GM21737 (cell line): ENCODE results near the gene SENP1.

Source experiments
- ATAC-seq: cut with Tn5 transposase; IDR thresholded peaks from one replicate; pipeline ENCODE4 v1.9.1; 2021; ENCODE audit warnings: mild to moderate bottlenecking, moderate library complexity; ENCODE audit not compliant: unreplicated experiment

Gene SENP1

GRCh38 chr12:48068457-48068856 lies 37.4 kb downstream of the SENP1 start:
- no peak for ATAC-seq

- ATAC-seq, result no peak
These were observed 38.5 kb downstream of the SENP1 start for GRCh38 chr12:48067250-48067938.

GRCh38 chr12:48065041-48065440 lies 40.8 kb downstream of the SENP1 start:
- ATAC-seq, result no peak

- no peak for ATAC-seq
These were observed 42.3 kb downstream of the SENP1 start for GRCh38 chr12:48063530-48063929.

GRCh38 chr12:48061938-48062719 lies 43.8 kb downstream of the SENP1 start:
- no peak for ATAC-seq

- ATAC-seq, result no peak
These were observed 45.4 kb downstream of the SENP1 start for GRCh38 chr12:48060474-48060873.

GRCh38 chr12:48058771-48059170 lies 47.1 kb downstream of the SENP1 start:
- ATAC-seq, result no peak

- no peak for ATAC-seq
These were observed 50.7 kb downstream of the SENP1 start for GRCh38 chr12:48054955-48055821.

- ATAC-seq, result no peak
These were observed 52.0 kb downstream of the SENP1 start for GRCh38 chr12:48053883-48054282.

- ATAC-seq, result no peak
These were observed 52.8 kb downstream of the SENP1 start for GRCh38 chr12:48053122-48053521.

- no peak for ATAC-seq
These were observed 54.2 kb downstream of the SENP1 start for GRCh38 chr12:48051681-48052080.

GRCh38 chr12:48050174-48050573 lies 55.7 kb downstream of the SENP1 start:
- ATAC-seq, result no peak

- no peak for ATAC-seq
These were observed 59.8 kb downstream of the SENP1 start for GRCh38 chr12:48045965-48046518.

- ATAC-seq, result no peak
These were observed 60.6 kb downstream of the SENP1 start for GRCh38 chr12:48045061-48045846.

GRCh38 chr12:48044396-48044795 lies 61.5 kb downstream of the SENP1 start:
- no peak for ATAC-seq

GRCh38 chr12:48043771-48044170 lies 62.1 kb downstream of the SENP1 start:
- ATAC-seq, result no peak

- no peak for ATAC-seq
These were observed 64.1 kb downstream of the SENP1 start for GRCh38 chr12:48041591-48042423.

GRCh38 chr12:48040354-48040753 lies 65.5 kb downstream of the SENP1 start:
- ATAC-seq, result no peak

- no peak for ATAC-seq
These were observed 66.7 kb downstream of the SENP1 start for GRCh38 chr12:48039151-48039550.
